Brain microvascular endothelial cell (primary cell): ENCODE results near the gene TMEM141.

Experiments
- DNase-seq: peaks from one replicate; pipeline ENCODE4 v3.0.0-alpha.2; 2020
- H3K27ac ChIP-seq: fragments of 250-450 bp; sonication (Bioruptor Pico); 2 replicates; pipeline ENCODE4 v1.5.1; 2020; ENCODE audit warnings: mild to moderate bottlenecking, moderate library complexity
- H3K27me3 ChIP-seq: fragments of 250-450 bp; sonication (Bioruptor Pico); replicated peaks from 2 replicates; pipeline ENCODE4 v1.5.1; 2020; ENCODE audit warnings: mild to moderate bottlenecking
- H3K36me3 ChIP-seq: fragments of 250-450 bp; sonication (Bioruptor Pico); replicated peaks from 2 replicates; pipeline ENCODE4 v1.5.1; 2020; ENCODE audit warnings: mild to moderate bottlenecking
- H3K4me3 ChIP-seq: 2 replicates; pipeline ENCODE4 v1.5.1; 2011; ENCODE audit warnings: low read depth, mild to moderate bottlenecking, control low read depth, low read length, moderate library complexity
- in situ Hi-C: cut with HindIII; loops from 2 replicates; pipeline ENCODE4 v1.10.0; 2017; ENCODE audit warnings: low sequenced_read_pairs, low pct_ligation_motif_present
- TF ChIP-seq, protein P1 (sequence below): IDR thresholded peaks from 2 replicates; pipeline ENCODE4 v1.5.1; 2011; ENCODE audit warnings: low read depth, mild to moderate bottlenecking, moderate library complexity, low read length, control low read depth, inconsistent platforms; ENCODE audit errors: missing control alignments

Gene TMEM141

DNA sequence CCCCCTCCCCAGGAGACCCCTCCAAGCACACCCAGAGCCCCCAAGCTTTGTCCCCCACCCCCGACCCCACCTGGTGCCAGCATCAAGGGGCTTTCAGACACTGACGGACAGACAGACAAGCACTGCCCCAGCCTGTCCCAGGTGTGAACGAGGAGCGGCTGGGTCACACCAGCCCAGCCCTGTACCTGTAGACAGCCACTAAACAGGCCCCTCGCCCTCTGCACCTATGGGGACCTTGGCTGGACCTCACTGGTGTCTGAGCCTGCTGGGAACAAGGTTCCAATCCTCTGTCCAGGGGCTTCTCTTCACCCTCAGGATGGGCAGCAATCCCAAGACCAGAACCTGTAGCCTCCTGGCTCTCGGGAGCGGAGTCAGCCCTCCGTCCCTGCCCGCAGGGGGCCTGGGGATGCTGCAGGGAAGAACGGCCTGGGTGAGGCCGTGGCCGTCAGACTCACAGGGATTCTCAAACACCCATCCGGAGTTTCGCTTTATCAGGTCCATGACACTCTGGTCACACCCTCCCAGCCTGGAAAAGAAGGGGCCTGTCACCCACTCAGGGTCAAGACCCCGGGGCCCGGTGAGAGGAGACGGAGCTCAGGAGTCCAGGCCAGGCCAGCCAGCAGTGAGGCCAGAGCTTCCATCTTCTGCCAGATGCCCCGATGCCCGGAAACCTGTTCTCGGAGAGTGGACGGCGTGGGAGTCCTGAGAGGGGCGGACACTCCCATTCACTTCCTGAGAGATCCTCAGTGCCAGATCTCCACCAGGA lies 45.6 kb upstream of the TMEM141 start:
- TF ChIP-seq, protein P1, sequence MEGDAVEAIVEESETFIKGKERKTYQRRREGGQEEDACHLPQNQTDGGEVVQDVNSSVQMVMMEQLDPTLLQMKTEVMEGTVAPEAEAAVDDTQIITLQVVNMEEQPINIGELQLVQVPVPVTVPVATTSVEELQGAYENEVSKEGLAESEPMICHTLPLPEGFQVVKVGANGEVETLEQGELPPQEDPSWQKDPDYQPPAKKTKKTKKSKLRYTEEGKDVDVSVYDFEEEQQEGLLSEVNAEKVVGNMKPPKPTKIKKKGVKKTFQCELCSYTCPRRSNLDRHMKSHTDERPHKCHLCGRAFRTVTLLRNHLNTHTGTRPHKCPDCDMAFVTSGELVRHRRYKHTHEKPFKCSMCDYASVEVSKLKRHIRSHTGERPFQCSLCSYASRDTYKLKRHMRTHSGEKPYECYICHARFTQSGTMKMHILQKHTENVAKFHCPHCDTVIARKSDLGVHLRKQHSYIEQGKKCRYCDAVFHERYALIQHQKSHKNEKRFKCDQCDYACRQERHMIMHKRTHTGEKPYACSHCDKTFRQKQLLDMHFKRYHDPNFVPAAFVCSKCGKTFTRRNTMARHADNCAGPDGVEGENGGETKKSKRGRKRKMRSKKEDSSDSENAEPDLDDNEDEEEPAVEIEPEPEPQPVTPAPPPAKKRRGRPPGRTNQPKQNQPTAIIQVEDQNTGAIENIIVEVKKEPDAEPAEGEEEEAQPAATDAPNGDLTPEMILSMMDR = no peak
- H3K36me3 ChIP-seq = no peaks in the 10 kb centered on the region
- no peak overlapping the region for H3K4me3 ChIP-seq
- H3K27me3 ChIP-seq = peaks cover 16% of the 10 kb centered on the region
- no peak overlapping the region for H3K27ac ChIP-seq
- in situ Hi-C loops = no loop called here
- DNase-seq = no peak

DNA sequence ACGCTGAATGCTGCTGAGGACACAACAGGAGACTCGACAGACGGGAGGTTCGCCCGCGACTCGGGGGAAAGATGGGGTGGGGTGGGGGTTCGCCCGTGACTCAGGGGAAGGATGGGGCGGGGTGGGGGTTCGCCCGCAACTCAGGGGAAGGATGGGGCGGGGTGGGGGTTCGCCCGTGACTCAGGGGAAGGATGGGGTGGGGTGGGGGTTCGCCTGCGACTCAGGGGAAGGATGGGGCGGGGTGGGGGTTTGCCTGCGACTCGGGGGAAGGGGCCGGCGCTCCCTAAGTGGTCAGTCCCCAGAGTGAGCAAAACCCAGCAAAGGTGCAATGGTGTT lies 45.0 kb upstream of the TMEM141 start:
- DNase-seq = no peak
- Histone ChIP-seq H3K27me3 (peaks cover 16% of the 10 kb centered on the region), H3K36me3 (no peaks in the 10 kb centered on the region), H3K27ac (no peak overlapping the region), H3K4me3 (no peak overlapping the region)
- TF ChIP-seq, protein P1 = no peak
- in situ Hi-C loops = no loop called here

DNA sequence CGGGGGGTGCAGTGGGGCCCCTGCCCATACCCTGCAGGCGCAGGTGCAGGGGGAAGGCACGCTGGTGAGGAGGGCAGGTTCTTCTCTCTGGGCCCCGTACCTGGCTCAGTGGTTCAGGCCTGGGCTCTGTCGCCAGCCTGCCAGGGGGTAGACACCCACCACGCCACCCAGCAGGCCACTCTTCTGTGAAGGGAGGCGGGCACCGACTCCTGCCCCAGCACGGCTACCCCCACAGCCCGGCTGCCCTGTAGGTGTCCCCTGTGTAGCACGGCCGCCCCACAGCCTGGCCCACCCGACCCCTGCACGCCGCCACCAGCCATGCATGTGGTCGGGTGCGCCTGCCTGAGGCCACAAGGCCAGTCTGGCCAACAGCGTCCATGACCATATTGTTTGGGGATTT lies 44.5 kb upstream of the TMEM141 start:
- Histone ChIP-seq H3K4me3 (no peak overlapping the region), H3K36me3 (no peaks in the 10 kb centered on the region), H3K27ac (no peak overlapping the region), H3K27me3 (peaks cover 14% of the 10 kb centered on the region)
- TF ChIP-seq, protein P1 = no peak
- in situ Hi-C loops = no loop called here
- no peak for DNase-seq

DNA sequence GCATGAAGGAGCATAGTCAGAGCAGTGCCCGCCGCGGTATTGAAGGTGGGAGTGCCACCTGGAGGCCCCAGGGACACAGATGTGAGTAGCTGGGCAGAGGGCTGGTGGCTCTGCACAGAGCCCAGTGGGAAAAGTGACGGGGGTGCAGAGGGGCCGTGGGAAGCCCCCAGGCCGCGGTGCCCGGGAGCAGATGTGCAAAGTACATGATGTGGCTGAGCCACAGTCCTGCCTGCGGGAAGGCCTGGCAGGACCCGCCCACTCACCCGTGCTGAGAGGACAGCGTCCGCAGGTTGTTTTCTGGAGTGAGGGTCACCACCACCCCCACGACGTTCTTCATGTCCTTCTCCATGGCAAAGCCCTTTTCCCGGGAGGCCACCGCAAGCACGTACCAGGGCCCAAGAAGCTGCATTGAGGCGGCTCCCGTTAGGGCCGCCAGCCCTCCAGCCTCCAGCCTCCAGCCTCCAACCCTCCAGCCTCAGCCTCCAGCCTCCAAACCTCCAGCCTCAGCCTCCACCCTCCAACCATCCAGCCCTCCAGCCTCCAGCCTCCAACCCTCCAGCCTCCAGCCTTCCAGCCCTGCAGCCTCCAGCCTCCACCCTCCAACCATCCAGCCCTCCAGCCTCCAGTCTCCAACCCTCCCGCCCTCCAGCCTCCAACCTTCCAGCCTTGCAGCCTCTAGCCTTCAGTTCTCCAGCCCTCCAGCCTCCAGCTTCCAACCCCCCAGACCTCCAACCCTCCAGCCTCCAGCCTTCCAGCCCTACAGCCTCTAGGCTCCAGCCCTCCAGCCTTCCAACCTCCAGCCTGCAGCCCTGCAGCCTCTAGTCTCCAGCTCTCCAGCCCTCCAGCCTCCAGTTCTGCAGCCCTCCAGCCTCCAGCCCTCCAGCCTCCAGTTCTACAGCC lies 43.7 kb upstream of the TMEM141 start:
- Histone ChIP-seq H3K27ac (no peak overlapping the region), H3K36me3 (no peaks in the 10 kb centered on the region), H3K4me3 (no peak overlapping the region), H3K27me3 (peaks cover 6% of the 10 kb centered on the region)
- TF ChIP-seq, protein P1 = no peak
- in situ Hi-C loops = no loop called here
- no peak for DNase-seq

DNA sequence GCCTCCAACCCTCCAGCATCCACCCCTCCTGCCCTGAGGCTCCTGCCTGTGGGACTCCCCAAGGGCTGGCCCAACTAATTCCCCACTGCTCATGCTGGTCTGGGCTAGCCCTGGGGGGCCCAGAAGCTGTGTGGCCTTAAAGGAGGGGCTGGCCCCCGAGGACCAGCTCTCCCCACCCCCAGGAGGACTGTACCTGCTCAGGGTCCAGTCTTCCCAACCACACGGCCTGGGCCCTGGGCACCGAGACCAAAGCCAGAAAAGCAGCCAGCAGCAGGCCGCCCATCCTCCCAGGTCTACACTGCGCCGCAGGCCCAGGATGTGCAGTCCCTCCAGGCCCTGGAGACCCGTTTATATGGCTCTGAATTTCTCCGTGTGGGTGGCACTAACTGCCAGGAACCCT lies 42.9 kb upstream of the TMEM141 start, which contains the start of gene LCN6:
LCN6 (minus strand) TSS at position 325 of the 400 bp plus-strand sequence; CDS start at position 283, 42 bp downstream.
- peaks cover under 1% of the 10 kb centered on the region for H3K27me3 ChIP-seq
- no peak within 1 kb of the TSS for H3K4me3 ChIP-seq
- no peak within 1 kb of the TSS for H3K27ac ChIP-seq
- no peak for DNase-seq
- H3K36me3 ChIP-seq = no peaks in the 10 kb centered on the region
- TF ChIP-seq, protein P1 = no peak
- in situ Hi-C loops = no loop called here
